Neural cell (in vitro differentiated cells): ENCODE results near the gene NT5C2. TPM values are rescaled to one million over a fixed set of nuclear protein-coding genes. Genes with fewer than 3 reads are reported as not detected.

Experiments
- H2AFZ ChIP-seq: fragments of 200-600, 300-800 bp; sonication (generic), shearing (Covaris generic); 2 replicates; pipeline ENCODE4 v1.6.0; 2014; ENCODE audit warnings: low read depth, mild to moderate bottlenecking, antibody characterized with exemption, low read length, moderate library complexity
- H3F3A ChIP-seq: fragments of 200-600 bp; shearing (Covaris generic); 2 replicates; pipeline ENCODE4 v1.6.1; 2016; ENCODE audit warnings: mild to moderate bottlenecking, moderate library complexity, mixed read lengths, antibody characterized with exemption, low read length; ENCODE audit not compliant: insufficient read depth, poor library complexity, severe bottlenecking
- H3K27ac ChIP-seq: fragments of 200-600, 300-800 bp; sonication (generic), shearing (Covaris generic); 2 replicates; pipeline ENCODE4 v1.5.1; 2014; ENCODE audit warnings: mild to moderate bottlenecking, low read length, moderate library complexity
- H3K27me3 ChIP-seq: fragments of 300-800, 200-600 bp; sonication (generic), shearing (Covaris generic); 2 replicates; pipeline ENCODE4 v1.6.0; 2014; ENCODE audit warnings: mild to moderate bottlenecking, low read depth, low read length, moderate library complexity; ENCODE audit not compliant: insufficient read depth
- H3K36me3 ChIP-seq: fragments of 300-800, 200-600 bp; sonication (generic), shearing (Covaris generic); 2 replicates; pipeline ENCODE4 v1.5.1; 2014; ENCODE audit warnings: mild to moderate bottlenecking, antibody characterized with exemption, low read length, moderate library complexity; ENCODE audit not compliant: insufficient read depth
- H3K4me2 ChIP-seq: fragments of 300-800, 200-600 bp; sonication (generic), shearing (Covaris generic); 2 replicates; pipeline ENCODE4 v1.6.0; 2014; ENCODE audit warnings: mild to moderate bottlenecking, low read length
- H3K4me3 ChIP-seq: fragments of 300-800, 200-600 bp; sonication (generic), shearing (Covaris generic); 2 replicates; pipeline ENCODE4 v1.5.1; 2014; ENCODE audit warnings: mild to moderate bottlenecking, low read length, moderate library complexity
- H3K79me2 ChIP-seq: fragments of 200-600 bp; shearing (Covaris generic); replicated peaks from 2 replicates; pipeline ENCODE4 v1.6.0; 2014; ENCODE audit warnings: mild to moderate bottlenecking, low read length, moderate library complexity; ENCODE audit not compliant: insufficient read depth
- H3K9ac ChIP-seq: fragments of 300-800, 200-600 bp; sonication (generic), shearing (Covaris generic); 2 replicates; pipeline ENCODE4 v1.6.1; 2016; ENCODE audit warnings: mild to moderate bottlenecking, low read length, mixed read lengths
- H3K9me2 ChIP-seq: fragments of 200-600 bp; shearing (Covaris generic); 2 replicates; pipeline ENCODE4 v1.6.1; 2016; ENCODE audit warnings: mild to moderate bottlenecking, low read length, mixed read lengths; ENCODE audit not compliant: insufficient read depth
- H3K9me3 ChIP-seq: fragments of 200-600, 300-800 bp; sonication (generic), shearing (Covaris generic); 2 replicates; pipeline ENCODE4 v1.6.1; 2016; ENCODE audit warnings: mild to moderate bottlenecking, mixed run types, low read length, moderate library complexity, mixed read lengths
- H4K20me1 ChIP-seq: fragments of 200-600 bp; shearing (Covaris generic); 2 replicates; pipeline ENCODE4 v1.6.1; 2016; ENCODE audit warnings: mild to moderate bottlenecking, mixed run types; ENCODE audit not compliant: insufficient read depth
- CTCF ChIP-seq: fragments of 450-650 bp; IDR thresholded peaks from 2 replicates; pipeline ENCODE4 v1.5.1; 2014; ENCODE audit warnings: antibody characterized with exemption, mild to moderate bottlenecking, moderate library complexity; ENCODE audit not compliant: poor library complexity, severe bottlenecking
- EP300 ChIP-seq: fragments of 450-650 bp; conservative IDR thresholded peaks from 2 replicates; pipeline ENCODE4 v1.6.1; 2014; ENCODE audit warnings: antibody characterized with exemption, mild to moderate bottlenecking, moderate library complexity; ENCODE audit not compliant: poor library complexity, severe bottlenecking
- EZH2 ChIP-seq: fragments of 200-600, 300-800 bp; shearing (Covaris generic), sonication (generic); IDR thresholded peaks from 2 replicates; pipeline ENCODE4 v1.6.1; 2014; ENCODE audit warnings: antibody characterized with exemption, low read length, borderline replicate concordance, mild to moderate bottlenecking; ENCODE audit not compliant: insufficient read depth, poor library complexity, severe bottlenecking
- MXI1 ChIP-seq: fragments of 450-650 bp; conservative IDR thresholded peaks from 2 replicates; pipeline ENCODE4 v1.6.1; 2014; ENCODE audit warnings: antibody characterized with exemption, mild to moderate bottlenecking; ENCODE audit not compliant: poor library complexity, severe bottlenecking
- POLR2AphosphoS5 ChIP-seq: IDR thresholded peaks from 2 replicates; pipeline ENCODE4 v1.6.1; 2012
- RAD21 ChIP-seq: fragments of 450-650 bp; conservative IDR thresholded peaks from 2 replicates; pipeline ENCODE4 v1.6.1; 2014; ENCODE audit warnings: antibody characterized with exemption, mild to moderate bottlenecking, moderate library complexity
- REST ChIP-seq: IDR thresholded peaks from 2 replicates; pipeline ENCODE4 v1.6.1; 2012; ENCODE audit warnings: borderline replicate concordance
- SMC3 ChIP-seq: fragments of 450-650 bp; conservative IDR thresholded peaks from 2 replicates; pipeline ENCODE4 v1.6.1; 2014; ENCODE audit warnings: antibody characterized with exemption, mild to moderate bottlenecking, moderate library complexity; ENCODE audit not compliant: poor library complexity
- TAF1 ChIP-seq: IDR thresholded peaks from 2 replicates; pipeline ENCODE4 v1.6.1; 2012; ENCODE audit warnings: low read depth
- polyA plus RNA-seq: library from polyadenylated mRNA; depleted of rRNA; stranded (reverse); fragments of >200 nt; gene quantifications from 2 replicates; pipeline ENCODE4 v1.2.3, GENCODE V29; 2014

Gene NT5C2
- polyA plus RNA-seq, 1 donor from 2014 or later = 190 TPM

GRCh38 chr10:103117247-103117646 is 75.8 kb downstream of the NT5C2 start:
- Histone ChIP-seq H3K36me3 (no peaks in the 10 kb centered on the region), H3K9me2 (no peaks in the 10 kb centered on the region), H4K20me1 (no peaks in the 10 kb centered on the region), H3K9ac (no peak overlapping the region), H3K27me3 (no peaks in the 10 kb centered on the region), H3F3A (no peaks in the 10 kb centered on the region), H3K9me3 (no peaks in the 10 kb centered on the region), H3K27ac (no peak overlapping the region), H2AFZ (no peak overlapping the region), H3K4me3 (no peak overlapping the region), H3K4me2 (no peak overlapping the region), H3K79me2 (peaks cover 3% of the 10 kb centered on the region)
- no peak for TF ChIP-seq RAD21
- no peak for TF ChIP-seq SMC3
- no peak for TF ChIP-seq EZH2
- TF ChIP-seq CTCF = no peak
- TF ChIP-seq MXI1 = no peak
- no peak for TF ChIP-seq POLR2AphosphoS5
- no peak for TF ChIP-seq EP300

GRCh38 chr10:103114876-103115275 is 78.2 kb downstream of the NT5C2 start:
- H3K27ac ChIP-seq = no peak overlapping the region
- no peaks in the 10 kb centered on the region for H4K20me1 ChIP-seq

More at GRCh38 chr10:103114876-103115275, 78.2 kb downstream of the NT5C2 start:
- Histone ChIP-seq H3K4me3 (no peak overlapping the region), H3K9me3 (no peaks in the 10 kb centered on the region), H3K36me3 (no peaks in the 10 kb centered on the region), H3K9ac (no peak overlapping the region), H3K4me2 (no peak overlapping the region), H3K27me3 (no peaks in the 10 kb centered on the region), H3F3A (no peaks in the 10 kb centered on the region), H3K79me2 (peaks cover 3% of the 10 kb centered on the region), H2AFZ (no peak overlapping the region), H3K9me2 (no peaks in the 10 kb centered on the region)
- TF ChIP-seq RAD21 = no peak
- no peak for TF ChIP-seq MXI1
- TF ChIP-seq EP300 = no peak
- TF ChIP-seq EZH2 = no peak
- no peak for TF ChIP-seq TAF1
- TF ChIP-seq POLR2AphosphoS5 = no peak
- TF ChIP-seq REST = no peak
- TF ChIP-seq CTCF = no peak
- TF ChIP-seq SMC3 = no peak
